ENCODE data around the gene CCN5.

DNA sequence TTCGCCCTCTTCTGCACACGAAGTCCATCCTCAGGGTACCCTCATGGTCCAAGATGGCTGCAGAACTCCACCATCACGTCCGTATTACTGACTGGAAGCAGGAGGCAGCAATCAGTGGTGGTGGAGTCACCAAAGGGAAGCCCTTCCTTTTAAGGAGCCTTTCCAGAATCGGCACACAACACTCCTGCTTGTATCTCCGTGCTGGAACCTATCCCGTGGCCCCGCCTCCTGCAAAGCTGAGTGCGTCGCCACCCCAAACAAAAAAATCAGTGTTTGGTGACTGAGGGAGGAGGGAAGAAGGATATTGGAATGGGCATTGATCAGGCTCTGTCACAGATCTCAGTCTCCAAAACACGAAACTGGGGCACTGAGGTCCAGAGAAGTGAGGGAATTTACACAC lies 5.8 kb upstream of the CCN5 start:
- TF ChIP-seq CTCF (IDR thresholded peaks at IDR 0.05) (no peak), POLR2A (IDR thresholded peaks at IDR 0.05) (no peak)
